NCI-H82 treated with DMSO at 0.1 percent for 48 hours (cell line): Measurements from ENCODE around the gene MCL1.
"Not testable (repeated sequence)": the region's sequence is repeated elsewhere in the genome, so short reads cannot be mapped to it uniquely, and the experiment has no call there.

ENCODE experiments used
- DNase-seq: peaks from one replicate; lab custom pipeline; 2025; ENCODE audit not compliant: unreplicated experiment; lab: John Stamatoyannopoulos, UW

The MCL1 gene

DNA sequence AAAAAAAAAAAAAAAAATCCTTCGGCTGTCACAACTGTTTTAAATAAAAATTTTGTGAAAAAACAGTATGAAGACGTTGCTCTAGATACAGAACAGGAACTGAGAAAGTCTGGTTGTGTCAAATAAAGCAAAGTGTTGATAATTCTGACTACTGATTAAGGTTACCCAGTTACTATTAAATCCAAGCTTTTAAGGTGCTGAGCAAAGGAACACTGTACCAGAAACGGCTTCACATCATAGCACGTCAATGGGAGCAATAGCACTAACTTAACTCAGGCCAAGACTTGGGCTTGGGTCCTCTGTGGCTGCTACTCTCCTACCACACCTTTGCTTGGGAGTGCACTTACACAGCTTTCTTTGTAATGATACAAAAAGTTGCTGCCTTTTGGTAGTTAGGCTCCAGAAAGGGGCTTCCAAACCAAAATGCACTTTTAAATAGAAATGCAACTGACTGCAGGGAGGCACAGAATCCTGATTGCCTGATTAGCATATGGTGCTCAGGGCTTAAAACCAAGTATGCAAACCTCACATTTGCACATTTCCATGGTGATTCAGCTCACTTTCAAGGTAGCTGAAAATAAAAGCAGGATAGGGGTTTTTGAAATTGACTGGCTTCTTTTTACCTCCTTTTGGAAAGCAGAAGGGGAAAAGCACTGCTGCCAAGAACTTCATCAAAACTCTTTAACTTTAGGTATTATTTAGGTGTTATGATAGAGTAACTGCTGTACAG is 6.3 kb downstream of the MCL1 start:
- DNase-seq, result no peak

DNA sequence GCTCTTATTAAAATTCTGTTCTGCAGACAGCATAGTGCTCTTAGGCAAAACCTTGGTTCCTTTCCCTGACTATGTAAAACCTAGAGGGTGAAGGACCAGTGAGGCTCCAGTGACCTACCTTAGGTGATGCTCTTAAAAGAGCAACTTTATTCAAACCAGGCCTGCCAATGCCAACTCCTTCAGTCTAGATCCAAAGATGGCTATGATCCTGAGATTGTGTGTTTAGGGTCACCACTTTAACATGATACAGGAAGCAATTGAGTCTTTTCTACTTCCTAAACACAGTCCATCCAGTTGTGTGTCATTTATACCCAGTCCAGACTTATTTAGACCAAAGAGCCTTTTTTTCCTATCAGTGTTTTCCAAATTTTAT is 10.8 kb downstream of the MCL1 start:
- DNase-seq, result no peak

DNA sequence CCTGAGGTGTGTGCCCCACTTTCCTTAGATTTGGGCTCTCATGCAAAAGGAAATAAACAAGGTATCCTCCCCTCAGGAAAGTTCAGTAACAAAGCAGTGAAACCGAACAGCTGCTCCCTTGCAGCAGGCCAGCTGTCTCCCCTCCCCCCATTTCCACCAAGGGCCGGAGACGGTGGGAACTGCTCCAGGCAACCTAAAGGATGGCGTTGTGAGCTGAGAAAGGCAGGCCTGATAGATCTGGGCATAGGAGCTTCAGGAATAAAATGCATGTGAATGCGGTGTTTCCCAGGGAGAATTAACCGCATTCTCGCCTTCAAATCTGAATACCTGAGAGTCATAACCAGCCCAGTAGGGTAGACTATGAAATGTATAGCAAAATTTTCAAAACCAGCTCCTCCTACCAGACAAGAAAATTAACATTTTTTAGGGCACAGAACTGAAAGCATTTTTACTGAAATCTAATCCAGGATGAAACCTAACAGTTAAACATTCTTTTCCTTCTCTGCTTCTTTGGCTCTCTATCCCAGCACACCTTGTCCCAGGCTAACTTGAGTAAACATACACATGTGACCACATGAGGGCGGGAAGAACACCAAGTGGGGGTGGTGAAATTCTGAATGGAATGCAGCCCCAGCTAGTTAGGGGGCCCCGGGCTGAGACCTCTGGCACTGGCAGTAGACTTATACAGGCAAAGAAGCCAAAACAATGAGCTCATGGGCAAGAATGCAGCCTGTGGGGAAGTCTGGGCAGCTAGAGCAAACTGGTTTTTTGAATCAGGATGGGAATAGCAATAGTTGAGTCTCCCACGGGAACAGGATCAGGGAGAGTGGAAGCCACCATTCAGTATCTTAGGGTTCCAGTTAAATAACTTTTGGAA is 11.5 kb downstream of the MCL1 start:
- DNase-seq, result peak; percentile 77

DNA sequence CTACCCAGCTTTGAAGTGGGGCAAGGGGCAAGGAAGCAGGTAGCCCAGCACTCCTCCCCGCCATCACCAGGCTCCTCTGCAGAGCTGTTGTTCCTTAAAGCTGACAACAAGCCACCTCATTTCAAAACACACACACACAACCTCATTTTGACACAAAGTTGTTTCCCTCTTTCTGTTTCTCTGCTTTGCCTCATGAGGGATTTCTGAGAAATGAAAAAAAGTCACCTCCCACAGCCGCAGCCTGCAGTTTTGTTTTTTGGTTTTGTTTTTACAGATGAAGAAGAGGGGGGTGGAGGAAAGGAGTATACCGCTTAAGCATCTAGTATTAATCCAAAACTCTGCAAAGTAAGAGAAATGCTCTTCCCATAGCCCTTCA is 12.1 kb downstream of the MCL1 start:
- DNase-seq, result no peak

DNA sequence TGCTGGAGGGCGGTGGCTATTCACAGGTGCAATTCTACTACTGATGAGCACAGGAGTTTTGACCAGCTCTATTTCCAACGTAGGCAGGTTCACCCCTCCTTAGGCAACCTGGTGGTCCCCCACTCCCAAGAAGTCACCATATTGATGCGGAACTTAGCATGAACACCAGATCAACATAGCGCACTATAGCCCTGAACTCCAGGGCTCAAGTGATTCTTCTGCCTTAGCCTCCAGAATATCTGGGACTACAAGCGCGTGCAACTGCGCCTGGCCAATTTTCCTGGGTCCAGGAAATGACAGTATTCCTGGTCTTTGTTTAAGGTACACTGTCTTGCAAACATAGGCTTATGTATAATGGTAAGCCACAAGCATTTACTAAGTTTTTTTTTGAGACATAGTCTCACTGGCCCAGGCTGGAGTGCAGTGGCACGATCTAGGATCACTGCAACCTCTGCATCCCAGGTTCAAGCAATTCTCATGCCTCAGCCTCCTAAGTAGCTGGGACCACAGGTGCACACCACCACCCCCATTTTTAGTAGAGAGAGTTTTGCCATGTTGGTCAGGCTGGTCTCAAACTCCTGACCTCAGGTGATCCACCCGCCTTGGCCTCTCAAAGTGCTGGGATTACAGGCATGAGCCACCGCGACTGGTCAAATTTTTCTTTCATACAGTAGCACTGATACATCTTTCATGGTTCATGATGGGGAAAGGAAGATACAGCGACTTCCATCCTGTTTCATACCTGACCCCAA is 12.6 kb downstream of the MCL1 start:
- DNase-seq, result no peak

DNA sequence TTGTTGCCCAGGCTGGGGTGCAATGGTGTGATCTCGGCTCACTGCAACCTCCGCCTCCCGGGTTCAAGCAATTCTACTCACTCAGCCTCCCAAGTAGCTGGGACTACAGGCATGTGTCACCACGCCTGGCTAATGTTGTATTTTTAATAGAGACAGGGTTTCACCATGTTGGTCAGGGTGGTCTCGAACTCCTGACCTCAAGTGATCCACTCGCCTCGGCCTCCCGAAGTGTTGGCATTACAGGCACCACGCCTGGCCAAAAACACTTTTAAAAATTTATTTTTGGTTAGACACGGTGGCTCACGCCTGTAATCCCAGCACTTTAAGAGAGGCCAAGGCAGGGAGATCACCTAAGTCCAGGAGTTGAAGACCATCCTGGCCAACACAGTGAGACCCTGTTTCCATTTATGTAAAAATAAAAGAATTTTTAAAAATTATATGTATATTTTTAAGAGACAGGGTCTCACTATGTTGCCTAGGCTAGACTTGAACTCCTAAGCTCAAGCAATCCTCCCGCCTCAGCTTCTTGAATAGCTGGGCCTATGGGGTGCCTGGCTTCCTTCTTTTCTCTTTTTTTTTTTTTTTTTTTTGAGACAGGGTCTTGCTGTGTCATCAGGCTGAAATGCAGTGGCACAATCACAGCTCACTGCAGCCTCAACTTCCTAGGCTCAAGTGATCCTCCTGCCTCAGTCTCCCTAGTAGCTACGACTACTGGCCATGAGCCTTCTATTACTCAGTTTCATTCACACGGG is 14.0 kb downstream of the MCL1 start:
- not testable (repeated sequence) for DNase-seq

DNA sequence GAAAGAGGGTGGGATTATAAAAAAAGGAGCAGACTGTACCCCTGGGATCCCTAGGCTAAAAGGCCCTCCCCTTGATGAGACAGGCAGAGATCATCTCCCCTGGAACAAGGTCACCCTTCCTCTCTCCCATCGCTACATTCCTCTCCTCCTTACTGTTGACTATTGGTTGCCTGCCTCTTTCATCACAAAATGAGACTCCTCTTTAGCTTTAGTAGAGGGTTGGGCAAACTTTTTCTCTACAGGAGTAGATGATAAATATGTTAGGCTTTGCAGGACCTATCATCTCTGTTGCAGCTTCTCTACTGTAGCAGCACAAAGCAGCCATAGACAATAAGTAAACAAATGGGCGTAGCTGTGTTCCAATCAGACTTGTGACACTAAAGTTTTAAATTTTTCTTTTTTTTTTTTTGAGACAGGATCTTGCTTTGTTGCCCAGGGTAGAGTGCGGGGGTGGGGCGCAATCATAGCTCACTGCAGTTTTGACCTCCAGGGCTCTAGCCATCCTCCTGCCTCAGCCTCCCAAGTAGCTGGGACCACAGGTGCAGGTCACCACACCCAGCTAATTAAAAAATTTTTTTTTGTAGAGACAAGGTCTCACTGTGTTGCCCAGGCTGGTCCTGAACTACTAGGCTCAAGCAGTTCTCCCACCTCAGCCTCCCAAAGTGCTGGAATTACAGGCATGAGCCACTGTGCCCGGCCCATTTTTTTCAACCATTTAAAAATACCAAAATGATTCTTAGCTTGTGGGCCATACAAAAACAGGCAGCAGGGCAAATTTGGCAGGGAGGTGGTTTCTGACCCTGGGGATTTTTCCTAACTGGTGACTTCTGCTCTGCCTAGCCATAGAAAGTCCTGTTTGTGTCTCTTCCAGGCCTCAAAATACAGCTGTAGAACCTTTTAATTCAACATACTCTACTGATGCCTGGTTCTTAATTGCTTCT is 15.1 kb downstream of the MCL1 start:
- DNase-seq, result no peak

DNA sequence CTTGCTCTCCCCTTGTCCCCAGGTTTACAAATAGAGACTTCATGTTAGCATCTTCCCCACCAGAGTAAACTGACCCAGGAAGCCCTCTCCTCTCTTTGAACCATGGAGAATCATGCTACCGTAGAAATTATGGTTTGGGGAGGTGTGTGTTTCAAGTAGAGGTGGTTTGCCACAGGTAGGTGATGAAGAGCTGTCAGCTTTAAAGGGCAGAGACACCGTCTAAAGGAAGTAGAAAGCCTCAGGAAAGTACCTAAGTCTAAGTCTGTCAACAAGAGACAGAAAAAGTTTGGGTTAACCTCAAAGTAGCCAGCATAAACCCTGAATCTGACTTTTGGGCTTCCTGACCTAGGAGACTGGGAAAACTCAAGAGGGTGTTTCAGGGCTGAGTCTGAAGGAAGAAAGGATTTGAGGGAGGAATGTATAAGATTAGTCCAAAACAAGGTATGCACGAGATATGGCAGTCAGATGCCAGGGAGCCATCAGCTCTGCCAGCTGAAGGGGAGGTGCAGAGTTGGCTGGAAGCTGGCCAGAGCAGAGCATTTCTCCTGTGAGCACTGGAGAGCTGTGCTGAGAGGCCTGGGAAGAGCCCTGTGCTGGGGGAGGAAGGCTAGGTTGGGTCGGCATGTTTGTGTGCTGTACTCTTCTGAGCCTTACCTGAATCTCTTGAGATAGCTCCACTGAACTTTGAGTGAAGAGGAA is 15.9 kb downstream of the MCL1 start:
- no peak for DNase-seq

DNA sequence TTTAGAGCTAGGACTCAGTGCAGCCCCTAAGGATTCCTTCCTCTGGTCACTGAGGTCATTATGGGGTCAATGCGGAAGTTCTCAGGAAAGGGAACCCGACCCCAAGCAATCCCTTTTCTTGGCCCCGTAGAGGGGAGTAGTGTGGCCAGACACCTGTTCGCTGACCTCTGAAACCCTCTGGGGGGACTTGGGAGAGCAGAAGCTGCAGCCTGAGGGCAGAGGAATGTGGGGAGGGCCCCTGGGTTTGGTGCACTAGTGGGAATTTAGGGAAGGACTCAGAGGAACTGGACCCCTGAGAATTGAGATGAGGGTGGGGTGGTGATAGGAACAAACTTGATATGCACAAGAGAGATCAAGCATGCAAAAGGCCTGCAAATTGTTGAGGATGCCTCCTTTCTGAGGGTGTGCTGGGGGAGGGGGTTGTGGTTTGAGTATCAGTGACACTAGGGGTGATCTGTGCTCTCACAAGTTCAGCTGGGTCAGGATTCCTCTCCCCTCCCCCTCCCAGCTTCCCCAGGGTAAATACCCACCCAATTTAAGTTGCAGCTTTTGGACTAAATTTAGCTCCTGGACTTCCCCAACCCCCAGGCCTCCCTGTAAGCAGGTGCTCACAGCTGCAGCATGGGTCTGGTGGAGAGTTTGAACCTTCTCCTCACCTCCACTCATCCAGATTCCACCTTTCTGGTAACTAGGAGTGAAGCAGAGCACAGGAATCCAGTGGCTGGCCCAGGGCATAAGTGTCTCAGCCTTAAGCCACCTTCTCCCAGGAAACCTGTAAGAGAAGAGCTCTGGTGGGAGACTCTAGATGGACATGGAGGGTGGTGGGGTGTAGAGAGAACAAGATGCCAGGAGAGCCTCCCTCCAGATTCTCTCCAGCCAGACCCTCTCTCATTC is 16.7 kb downstream of the MCL1 start:
- no peak for DNase-seq

DNA sequence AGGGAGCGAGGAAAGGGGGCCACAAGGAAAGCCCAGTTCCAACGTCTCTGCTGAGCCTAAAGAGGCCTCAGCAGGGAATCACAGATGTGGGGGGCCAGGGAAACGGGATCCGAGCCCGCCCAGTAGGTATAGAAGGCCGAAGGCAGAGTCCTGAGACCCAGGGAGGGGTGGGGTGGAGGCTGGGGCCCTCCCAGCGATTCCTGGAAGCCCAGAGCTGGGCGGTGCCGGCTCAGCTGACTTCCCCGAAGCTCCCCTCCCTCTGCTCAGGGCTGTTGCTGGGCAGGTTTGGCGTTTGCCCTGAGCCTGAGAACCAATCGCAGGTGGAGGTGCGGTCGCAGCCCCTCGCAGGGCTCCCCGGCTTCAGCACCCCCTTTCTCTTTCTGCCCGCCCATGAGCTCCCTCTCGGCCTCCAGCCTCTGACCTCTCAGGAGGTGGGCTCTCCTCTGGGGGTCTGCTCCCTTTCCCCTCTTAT is 17.4 kb downstream of the MCL1 start:
- DNase-seq, result peak; percentile 43

DNA sequence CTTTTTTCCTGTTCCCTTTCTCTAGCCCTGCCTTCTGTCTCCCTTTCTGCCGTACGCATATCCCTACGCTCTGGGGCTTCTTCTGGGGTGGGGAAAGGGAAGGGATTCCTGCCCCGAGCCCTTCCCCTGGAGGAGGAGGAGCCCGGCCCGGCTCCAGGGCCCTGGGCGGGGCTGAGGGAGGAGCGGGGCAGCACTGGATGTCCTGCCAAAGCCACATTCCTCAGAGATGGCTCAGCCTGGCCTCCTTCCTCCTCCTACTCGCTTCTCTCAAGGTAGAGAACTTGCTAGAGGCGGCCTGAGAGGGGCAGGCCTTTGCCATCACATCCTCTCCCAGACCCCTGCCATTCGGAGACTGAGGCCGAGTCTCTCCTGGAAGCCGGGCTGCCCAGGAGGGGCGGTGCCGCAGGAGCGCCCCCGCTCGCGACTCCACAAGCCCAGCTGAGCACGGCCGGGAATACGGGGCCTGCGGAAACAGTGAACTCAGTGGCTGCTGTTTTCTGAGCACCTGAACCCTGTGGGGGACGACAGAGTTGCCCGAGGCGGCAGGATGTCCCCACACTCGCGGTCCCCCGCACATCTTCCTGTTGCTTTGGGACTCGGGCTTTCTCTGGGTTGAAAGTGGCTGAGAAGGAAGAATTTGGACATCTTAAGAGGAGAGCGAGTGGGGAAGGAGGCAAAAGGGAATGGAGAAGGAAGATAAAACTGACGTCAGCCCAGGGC is 18.0 kb downstream of the MCL1 start:
- peak; percentile 90 for DNase-seq

DNA sequence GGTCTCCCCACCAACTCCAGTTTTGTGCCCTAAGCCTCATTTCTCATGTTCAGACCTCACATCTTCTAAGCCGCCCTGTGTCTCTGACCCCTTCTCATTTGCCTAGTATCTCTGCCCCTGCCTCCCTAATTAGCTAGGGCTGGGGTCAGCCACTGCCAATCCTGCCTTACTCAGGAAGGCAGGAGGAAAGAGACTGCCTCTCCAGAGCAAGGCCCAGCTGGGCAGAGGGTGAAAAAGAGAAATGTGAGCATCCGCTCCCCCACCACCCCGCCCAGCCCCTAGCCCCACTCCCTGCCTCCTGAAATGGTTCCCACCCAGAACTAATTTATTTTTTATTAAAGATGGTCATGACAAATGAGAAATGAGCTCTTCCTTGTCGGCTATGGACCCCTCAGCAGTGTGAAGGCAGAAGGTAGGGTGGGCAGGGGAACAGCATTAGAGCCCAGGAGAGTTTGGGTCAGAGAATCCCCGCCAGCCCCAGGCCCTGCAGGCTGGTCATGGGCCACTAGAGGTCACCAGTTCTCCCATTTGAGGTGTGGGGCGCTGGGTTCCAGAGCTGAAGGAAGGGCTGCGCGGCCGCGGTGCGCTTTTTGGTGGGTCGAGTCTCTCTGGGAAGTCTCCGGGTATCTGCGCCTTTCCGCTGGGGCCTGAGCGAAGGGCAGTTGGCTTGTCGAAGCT is 18.7 kb downstream of the MCL1 start:
- peak; percentile 90 for DNase-seq

DNA sequence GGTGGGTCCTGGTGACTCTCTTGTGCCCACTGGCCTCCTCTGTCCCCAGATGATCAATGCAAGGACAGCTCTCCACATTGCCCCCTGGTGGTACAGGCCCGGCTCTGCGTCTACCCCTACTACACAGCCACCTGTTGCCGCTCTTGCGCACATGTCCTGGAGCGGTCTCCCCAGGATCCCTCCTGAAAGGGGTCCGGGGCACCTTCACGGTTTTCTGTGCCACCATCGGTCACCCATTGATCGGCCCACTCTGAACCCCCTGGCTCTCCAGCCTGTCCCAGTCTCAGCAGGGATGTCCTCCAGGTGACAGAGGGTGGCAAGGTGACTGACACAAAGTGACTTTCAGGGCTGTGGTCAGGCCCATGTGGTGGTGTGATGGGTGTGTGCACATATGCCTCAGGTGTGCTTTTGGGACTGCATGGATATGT is 19.4 kb downstream of the MCL1 start:
- peak; percentile 65 for DNase-seq

DNA sequence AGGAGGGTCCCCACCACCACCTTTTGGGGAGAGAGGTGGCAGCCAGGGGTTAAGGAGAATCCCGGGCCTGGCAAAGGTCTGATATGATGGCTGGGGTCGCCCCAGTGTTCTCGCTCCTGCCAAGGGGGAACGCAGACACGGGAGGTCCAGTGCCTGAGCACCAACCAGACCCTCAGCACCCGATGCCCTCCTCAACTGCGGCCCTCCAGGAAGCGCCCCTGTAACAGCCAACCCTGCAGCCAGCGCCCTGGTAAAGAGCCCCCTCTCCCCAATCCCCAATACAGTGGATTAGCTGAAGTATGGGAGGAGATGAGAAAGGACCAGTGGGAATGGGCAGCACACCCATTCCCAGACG is 19.8 kb downstream of the MCL1 start:
- DNase-seq, result no peak

DNA sequence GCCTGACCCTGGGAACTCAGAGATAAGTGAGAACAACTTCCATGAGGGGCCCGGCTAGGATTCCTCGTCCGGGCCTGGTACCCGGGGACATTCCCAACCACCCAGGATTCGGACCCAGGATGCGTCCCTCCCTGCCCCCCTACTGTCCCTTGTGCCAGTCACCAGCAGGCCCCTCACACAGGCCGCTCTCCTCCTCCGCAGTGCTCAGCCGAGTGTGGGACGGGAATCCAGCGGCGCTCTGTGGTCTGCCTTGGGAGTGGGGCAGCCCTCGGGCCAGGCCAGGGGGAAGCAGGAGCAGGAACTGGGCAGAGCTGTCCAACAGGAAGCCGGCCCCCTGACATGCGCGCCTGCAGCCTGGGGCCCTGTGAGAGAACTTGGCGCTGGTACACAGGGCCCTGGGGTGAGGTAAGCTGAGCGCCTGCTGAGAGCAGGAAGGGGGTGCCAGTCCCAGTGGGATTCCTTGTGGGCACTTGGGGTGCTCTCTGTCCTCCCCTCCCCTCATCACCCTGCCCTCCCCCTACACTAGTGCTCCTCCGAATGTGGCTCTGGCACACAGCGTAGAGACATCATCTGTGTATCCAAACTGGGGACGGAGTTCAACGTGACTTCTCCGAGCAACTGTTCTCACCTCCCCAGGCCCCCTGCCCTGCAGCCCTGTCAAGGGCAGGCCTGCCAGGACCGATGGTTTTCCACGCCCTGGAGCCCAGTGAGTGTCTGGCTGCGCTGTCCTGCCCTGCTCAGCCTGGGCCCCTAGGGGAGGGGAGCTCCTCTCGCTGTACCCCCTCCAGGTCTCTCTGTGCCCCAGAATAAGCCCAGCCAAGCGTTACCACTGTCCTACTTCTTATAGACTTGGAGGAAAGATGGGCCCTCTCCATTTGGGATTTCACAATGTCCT is 20.4 kb downstream of the MCL1 start:
- DNase-seq, result no peak

DNA sequence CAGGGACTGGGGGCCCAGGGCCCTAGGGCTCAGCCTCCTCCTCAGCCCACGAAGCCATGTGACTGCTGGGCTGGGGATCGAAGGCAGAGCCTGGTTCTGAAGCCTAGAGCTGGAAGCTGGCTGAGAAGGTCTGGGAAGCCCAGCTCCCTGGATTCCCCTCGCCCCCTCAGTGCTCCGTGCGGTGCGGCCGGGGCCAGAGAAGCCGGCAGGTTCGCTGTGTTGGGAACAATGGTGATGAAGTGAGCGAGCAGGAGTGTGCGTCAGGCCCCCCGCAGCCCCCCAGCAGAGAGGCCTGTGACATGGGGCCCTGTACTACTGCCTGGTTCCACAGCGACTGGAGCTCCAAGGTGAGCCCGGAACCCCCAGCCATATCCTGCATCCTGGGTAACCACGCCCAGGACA is 21.1 kb downstream of the MCL1 start:
- DNase-seq, result no peak
